ENCODE results near the gene LRIT2. TPM values are rescaled to one million over a fixed set of nuclear protein-coding genes. Genes with fewer than 3 reads are reported as not detected.

Gene LRIT2
- polyA plus RNA-seq, 1 donor from 2014 or later, result not detected

GRCh38 chr10:84258034-84258695, 32.8 kb upstream of the LRIT2 start:
- H2AFZ ChIP-seq (ENCODE audit: low read depth, low read length), result no peak overlapping the region
- no peaks in the 10 kb centered on the region for H3K27me3 ChIP-seq (ENCODE audit: insufficient read depth, low read depth, low read length)
- no peaks in the 10 kb centered on the region for H3K36me3 ChIP-seq (ENCODE audit: insufficient read depth, low read length)
- no peak overlapping the region for H3K27ac ChIP-seq (ENCODE audit: low read length)
- H3K4me2 ChIP-seq (ENCODE audit: low read length), result no peak overlapping the region
- H3K4me3 ChIP-seq (ENCODE audit: low read length), result no peak overlapping the region
- H3K9me3 ChIP-seq (ENCODE audit: low read length), result no peaks in the 10 kb centered on the region
- no peak for TF ChIP-seq MXI1 (conservative IDR thresholded peaks at IDR 0.05; ENCODE audit: poor library complexity, severe bottlenecking)
- TF ChIP-seq EP300 (conservative IDR thresholded peaks at IDR 0.05; ENCODE audit: poor library complexity, severe bottlenecking), result no peak
- H3K9ac ChIP-seq (ENCODE audit: low read length), result no peak overlapping the region
- H3K9me2 ChIP-seq (ENCODE audit: insufficient read depth, low read length), result no peaks in the 10 kb centered on the region
- H3F3A ChIP-seq (ENCODE audit: insufficient read depth, low read length, poor library complexity, severe bottlenecking), result no peaks in the 10 kb centered on the region
- no peaks in the 10 kb centered on the region for H4K20me1 ChIP-seq (ENCODE audit: insufficient read depth)
- H3K79me2 ChIP-seq (replicated peaks; ENCODE audit: insufficient read depth, low read length), result no peaks in the 10 kb centered on the region

- TF ChIP-seq MXI1 (conservative IDR thresholded peaks at IDR 0.05; ENCODE audit: poor library complexity, severe bottlenecking) (no peak), EZH2 (IDR thresholded peaks at IDR 0.05; ENCODE audit: borderline replicate concordance, insufficient read depth, low read length, poor library complexity, severe bottlenecking) (no peak), REST (IDR thresholded peaks at IDR 0.05; ENCODE audit: borderline replicate concordance) (no peak), TAF1 (IDR thresholded peaks at IDR 0.05; ENCODE audit: low read depth) (no peak), EP300 (conservative IDR thresholded peaks at IDR 0.05; ENCODE audit: poor library complexity, severe bottlenecking) (no peak), RAD21 (conservative IDR thresholded peaks at IDR 0.05) (no peak), POLR2AphosphoS5 (IDR thresholded peaks at IDR 0.05) (no peak), SMC3 (conservative IDR thresholded peaks at IDR 0.05; ENCODE audit: poor library complexity) (no peak), CTCF (IDR thresholded peaks at IDR 0.05; ENCODE audit: poor library complexity, severe bottlenecking) (no peak)
- Histone ChIP-seq H3K9ac (ENCODE audit: low read length) (no peak overlapping the region), H3F3A (ENCODE audit: insufficient read depth, low read length, poor library complexity, severe bottlenecking) (no peaks in the 10 kb centered on the region), H3K79me2 (replicated peaks; ENCODE audit: insufficient read depth, low read length) (no peaks in the 10 kb centered on the region), H3K4me2 (ENCODE audit: low read length) (no peak overlapping the region), H3K36me3 (ENCODE audit: insufficient read depth, low read length) (no peaks in the 10 kb centered on the region), H3K4me3 (ENCODE audit: low read length) (no peak overlapping the region), H4K20me1 (ENCODE audit: insufficient read depth) (no peaks in the 10 kb centered on the region), H2AFZ (ENCODE audit: low read depth, low read length) (no peak overlapping the region), H3K27ac (ENCODE audit: low read length) (no peak overlapping the region), H3K9me3 (ENCODE audit: low read length) (no peaks in the 10 kb centered on the region), H3K27me3 (ENCODE audit: insufficient read depth, low read depth, low read length) (no peaks in the 10 kb centered on the region), H3K9me2 (ENCODE audit: insufficient read depth, low read length) (no peaks in the 10 kb centered on the region)
Measured at GRCh38 chr10:84257343-84258020, 32.1 kb upstream of the LRIT2 start.

Data from neural cell (in vitro differentiated cells).